Neural progenitor cell (in vitro differentiated cells): Measurements from ENCODE around the gene ZNF664.

ENCODE experiments used
- CTCF ChIP-seq: fragments of 200-600 bp; sonication (generic); IDR thresholded peaks from 2 replicates; pipeline ENCODE4 v1.5.1; 2017; ENCODE audit warnings: antibody characterized with exemption, mild to moderate bottlenecking
- EZH2phosphoT487 ChIP-seq: fragments of 200-600 bp; sonication (generic); IDR thresholded peaks from 2 replicates; pipeline ENCODE4 v1.6.1; 2017; ENCODE audit warnings: antibody characterized with exemption

- TF ChIP-seq CTCF (no peak), EZH2phosphoT487 (no peak)
These were observed 25.5 kb downstream of the ZNF664 start for GRCh38 chr12:123998344-123998990.
